Breast epithelium (tissue), 3 donors: Measurements from ENCODE around the gene ENKUR.

ENCODE experiments used
- POLR2A ChIP-seq: fragments of 450-650 bp; IDR thresholded peaks from one replicate; pipeline ENCODE4 v1.6.1; 2016; ENCODE audit warnings: antibody characterized with exemption, mild to moderate bottlenecking, moderate library complexity
- POLR2AphosphoS5 ChIP-seq, 3 donors: sonication (generic); formaldehyde crosslinking; IDR thresholded peaks; one replicate each; pipeline ENCODE4 v1.6.1; 2017; ENCODE audit warnings: antibody characterized with exemption in 3 of 3
- TF ChIP-seq, protein P1 (sequence below), 3 donors: fragments of 450-650 bp; IDR thresholded peaks; one replicate each; pipeline ENCODE4 v1.5.1; 2016 to 2017; ENCODE audit warnings: antibody characterized with exemption in 3 of 3, mild to moderate bottlenecking in 3 of 3, moderate library complexity in 3 of 3

DNA sequence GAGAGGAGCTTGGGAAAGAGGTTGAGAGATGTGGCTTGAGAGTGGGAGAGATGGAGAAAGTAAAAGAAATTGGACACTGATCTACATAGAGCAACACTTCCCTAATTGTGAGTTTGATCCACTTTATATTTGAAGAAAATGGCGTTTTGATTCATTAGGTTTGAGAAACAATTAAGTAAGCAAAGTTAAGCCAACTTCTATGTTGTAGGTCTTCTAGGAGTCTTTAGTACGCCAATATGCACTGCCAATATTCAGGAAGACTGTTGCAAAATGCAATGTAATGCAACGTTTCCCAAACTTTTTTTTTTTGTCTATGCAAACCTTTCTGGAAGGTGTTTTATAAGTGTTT, 56.6 kb downstream of the ENKUR start:
- TF ChIP-seq POLR2AphosphoS5 (IDR thresholded peaks at IDR 0.05) (no peak), POLR2A (no peak)
- TF ChIP-seq, protein P1, sequence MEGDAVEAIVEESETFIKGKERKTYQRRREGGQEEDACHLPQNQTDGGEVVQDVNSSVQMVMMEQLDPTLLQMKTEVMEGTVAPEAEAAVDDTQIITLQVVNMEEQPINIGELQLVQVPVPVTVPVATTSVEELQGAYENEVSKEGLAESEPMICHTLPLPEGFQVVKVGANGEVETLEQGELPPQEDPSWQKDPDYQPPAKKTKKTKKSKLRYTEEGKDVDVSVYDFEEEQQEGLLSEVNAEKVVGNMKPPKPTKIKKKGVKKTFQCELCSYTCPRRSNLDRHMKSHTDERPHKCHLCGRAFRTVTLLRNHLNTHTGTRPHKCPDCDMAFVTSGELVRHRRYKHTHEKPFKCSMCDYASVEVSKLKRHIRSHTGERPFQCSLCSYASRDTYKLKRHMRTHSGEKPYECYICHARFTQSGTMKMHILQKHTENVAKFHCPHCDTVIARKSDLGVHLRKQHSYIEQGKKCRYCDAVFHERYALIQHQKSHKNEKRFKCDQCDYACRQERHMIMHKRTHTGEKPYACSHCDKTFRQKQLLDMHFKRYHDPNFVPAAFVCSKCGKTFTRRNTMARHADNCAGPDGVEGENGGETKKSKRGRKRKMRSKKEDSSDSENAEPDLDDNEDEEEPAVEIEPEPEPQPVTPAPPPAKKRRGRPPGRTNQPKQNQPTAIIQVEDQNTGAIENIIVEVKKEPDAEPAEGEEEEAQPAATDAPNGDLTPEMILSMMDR (IDR thresholded peaks at IDR 0.05), result no peak
